VCaP (cell line): ENCODE measurements around the gene ZEB2.

Source experiments
- H3K27ac ChIP-seq: fragments of 450-650 bp; 2 replicates; pipeline ENCODE4 v1.5.1; 2017
- CTCF ChIP-seq: fragments of 450-650 bp; conservative IDR thresholded peaks from 2 replicates; pipeline ENCODE4 v1.5.1; 2017; ENCODE audit warnings: mild to moderate bottlenecking, moderate library complexity

Gene ZEB2

DNA sequence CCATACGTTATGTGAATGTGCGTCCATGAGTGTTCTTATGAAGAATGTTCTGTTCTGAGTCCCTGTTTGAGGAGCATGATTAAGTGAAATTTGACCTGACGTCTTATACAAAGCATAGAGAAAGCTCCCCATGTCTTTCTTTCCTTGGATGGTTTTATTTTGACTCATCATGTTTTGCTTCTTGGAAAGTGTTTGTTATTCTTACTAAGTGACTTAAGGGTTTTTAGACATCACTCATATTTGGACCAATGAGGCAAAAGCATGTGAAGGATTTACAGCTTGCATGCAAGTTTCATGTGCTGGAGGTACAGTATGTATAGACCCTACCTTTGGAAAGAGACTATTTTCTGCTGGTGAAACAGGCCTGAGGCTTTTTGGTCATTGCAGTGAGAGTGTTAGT lies 33.5 kb upstream of the ZEB2 start:
- no peak for TF ChIP-seq CTCF
- no peak overlapping the region for H3K27ac ChIP-seq

DNA sequence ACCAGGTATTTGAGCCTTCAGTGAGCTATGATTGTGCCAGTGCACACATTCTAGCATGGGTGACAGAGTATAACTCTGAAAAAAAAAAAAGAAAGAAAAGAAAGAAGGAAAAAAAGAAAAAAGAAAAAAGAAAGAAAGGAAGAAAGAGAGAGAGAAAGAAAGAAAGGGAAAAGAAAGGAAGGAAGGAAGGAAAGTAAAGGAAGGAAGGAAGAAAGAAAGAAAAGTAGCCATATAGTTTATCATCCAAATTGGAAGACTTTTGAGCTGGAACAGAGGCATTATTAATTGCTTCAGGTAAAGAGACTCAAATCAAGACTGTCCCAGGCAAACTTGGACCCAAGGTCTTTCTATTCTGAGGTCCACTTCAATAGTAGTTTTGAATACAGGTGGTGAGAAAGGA lies 32.9 kb upstream of the ZEB2 start:
- H3K27ac ChIP-seq, result no peak overlapping the region
- TF ChIP-seq CTCF, result no peak

DNA sequence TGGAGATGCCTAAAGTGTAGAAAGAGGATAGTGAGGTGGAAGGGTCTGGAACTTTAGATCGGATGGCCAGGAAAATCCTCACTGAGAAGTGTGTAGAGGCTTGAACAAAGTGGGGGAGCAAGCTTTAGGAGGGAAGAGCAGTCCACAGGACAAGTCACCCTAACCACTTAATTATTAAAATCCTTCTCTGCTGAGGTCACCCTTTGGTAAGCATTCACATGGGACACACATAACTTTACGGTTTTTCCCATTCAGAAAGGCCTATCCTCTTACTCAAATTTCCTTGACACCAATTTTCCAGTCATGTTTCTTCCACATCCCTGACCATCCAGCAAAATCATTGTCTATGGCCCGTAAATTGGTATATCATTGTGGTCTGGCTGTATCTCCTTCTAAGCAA lies 31.0 kb upstream of the ZEB2 start:
- no peak for TF ChIP-seq CTCF
- no peak overlapping the region for H3K27ac ChIP-seq

- no peak for TF ChIP-seq CTCF
- H3K27ac ChIP-seq, result no peak overlapping the region
Measured at GRCh38 chr2:144550084-144550483, 30.2 kb upstream of the ZEB2 start.

- no peak for TF ChIP-seq CTCF
- no peak overlapping the region for H3K27ac ChIP-seq
Measured at GRCh38 chr2:144548532-144549191, 28.7 kb upstream of the ZEB2 start.

GRCh38 chr2:144548088-144548487 lies 28.2 kb upstream of the ZEB2 start:
- TF ChIP-seq CTCF, result no peak
- no peak overlapping the region for H3K27ac ChIP-seq

- no peak for TF ChIP-seq CTCF
- H3K27ac ChIP-seq, result no peak overlapping the region
Measured at GRCh38 chr2:144547494-144547893, 27.6 kb upstream of the ZEB2 start.
